Mononuclear cell (primary cell): ENCODE results near the gene COL12A1. TPM values are rescaled to one million over a fixed set of nuclear protein-coding genes. Genes with fewer than 3 reads are reported as not detected.

Experiments used
- H3K27me3 ChIP-seq: 2 replicates; pipeline ENCODE4 v1.6.0; 2011; ENCODE audit warnings: low read length, control low read depth; ENCODE audit not compliant: insufficient read depth
- H3K4me1 ChIP-seq: 2 replicates; pipeline ENCODE4 v1.5.1; 2011; ENCODE audit warnings: mild to moderate bottlenecking, low read length, control low read depth; ENCODE audit not compliant: insufficient read depth
- H3K4me3 ChIP-seq: 2 replicates; pipeline ENCODE4 v1.5.1; 2011; ENCODE audit warnings: mild to moderate bottlenecking, low read length, moderate library complexity
- H3K9me3 ChIP-seq: 2 replicates; pipeline ENCODE4 v1.5.1; 2011; ENCODE audit warnings: low read depth, mild to moderate bottlenecking, control low read depth, low read length
- total RNA-seq: library from RNA; depleted of rRNA; stranded (reverse); fragments of >200 nt; gene quantifications from one replicate; pipeline ENCODE4 v1.2.3, GENCODE V29; 2012

Gene COL12A1
- total RNA-seq, 1 donor, result 0.21 TPM

DNA sequence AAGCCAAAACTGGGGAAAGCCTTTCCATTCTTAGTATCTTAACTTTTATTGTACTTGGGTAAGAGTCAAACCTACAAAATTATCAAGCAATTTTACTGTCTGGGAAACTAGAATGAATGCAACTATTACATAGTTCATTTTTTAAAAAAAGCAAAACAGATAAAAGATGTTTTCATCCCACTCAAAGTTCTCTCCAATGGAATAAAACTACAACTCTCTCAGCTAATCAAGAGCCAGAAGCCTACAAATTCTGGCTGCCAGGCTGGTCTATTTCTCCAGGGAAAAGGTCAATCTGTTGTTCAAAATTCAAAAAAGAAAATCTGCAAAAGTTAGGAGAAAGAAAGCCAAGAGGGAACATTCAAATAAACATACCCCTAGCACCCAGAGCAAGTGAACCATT is 56.2 kb downstream of the COL12A1 start:
- Histone ChIP-seq H3K27me3 (no peaks in the 10 kb centered on the region), H3K4me1 (no peaks in the 10 kb centered on the region), H3K4me3 (no peak overlapping the region), H3K9me3 (no peaks in the 10 kb centered on the region)

GRCh38 chr6:75149240-75149639 is 56.6 kb downstream of the COL12A1 start:
- no peak overlapping the region for H3K4me3 ChIP-seq
- H3K9me3 ChIP-seq, result no peaks in the 10 kb centered on the region
- H3K27me3 ChIP-seq, result no peaks in the 10 kb centered on the region
- no peaks in the 10 kb centered on the region for H3K4me1 ChIP-seq

- H3K4me3 ChIP-seq, result no peak overlapping the region
- no peaks in the 10 kb centered on the region for H3K4me1 ChIP-seq
- no peaks in the 10 kb centered on the region for H3K27me3 ChIP-seq
- H3K9me3 ChIP-seq, result no peaks in the 10 kb centered on the region
Observed at GRCh38 chr6:75147512-75147911, 58.3 kb downstream of the COL12A1 start.

DNA sequence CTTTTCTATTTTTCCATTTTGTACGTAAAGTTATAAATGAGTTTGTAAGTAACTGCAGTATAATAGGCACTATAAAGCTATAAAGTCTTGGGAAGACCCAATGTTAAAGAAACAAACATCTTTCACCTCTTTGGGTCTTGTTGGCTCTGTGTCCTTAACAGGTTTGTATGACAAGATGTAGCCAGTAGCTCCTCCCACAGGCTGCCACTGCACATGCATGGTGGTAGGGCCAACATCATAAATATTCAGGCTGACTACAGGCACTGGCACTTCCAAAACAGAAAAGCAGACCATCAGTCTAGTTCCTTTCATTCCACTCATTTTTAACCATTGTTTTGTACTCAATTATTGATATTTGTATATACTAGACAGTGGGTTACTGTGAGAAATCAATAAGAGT is 59.9 kb downstream of the COL12A1 start:
- no peaks in the 10 kb centered on the region for H3K27me3 ChIP-seq
- no peaks in the 10 kb centered on the region for H3K4me1 ChIP-seq
- H3K4me3 ChIP-seq, result no peak overlapping the region
- H3K9me3 ChIP-seq, result no peaks in the 10 kb centered on the region

DNA sequence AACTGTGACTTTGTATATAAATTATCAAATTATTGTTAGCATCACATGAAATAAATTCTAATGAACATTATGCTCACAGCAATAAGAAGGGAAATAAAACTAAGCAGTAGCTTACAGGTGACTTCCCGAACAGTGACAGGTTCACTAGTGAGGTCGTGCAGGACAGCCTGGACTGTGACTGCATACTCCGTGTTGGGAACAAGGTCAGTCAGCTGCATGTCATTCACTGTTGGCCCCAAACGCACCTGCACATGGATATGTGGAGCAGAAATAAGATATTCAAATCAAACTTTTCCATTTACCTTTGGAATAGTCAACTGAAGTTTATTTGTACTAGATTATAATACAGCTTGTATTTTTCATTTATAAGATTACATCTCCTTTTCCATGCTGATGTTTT is 60.6 kb downstream of the COL12A1 start:
- Histone ChIP-seq H3K27me3 (no peaks in the 10 kb centered on the region), H3K4me3 (no peak overlapping the region), H3K9me3 (no peaks in the 10 kb centered on the region), H3K4me1 (no peaks in the 10 kb centered on the region)

DNA sequence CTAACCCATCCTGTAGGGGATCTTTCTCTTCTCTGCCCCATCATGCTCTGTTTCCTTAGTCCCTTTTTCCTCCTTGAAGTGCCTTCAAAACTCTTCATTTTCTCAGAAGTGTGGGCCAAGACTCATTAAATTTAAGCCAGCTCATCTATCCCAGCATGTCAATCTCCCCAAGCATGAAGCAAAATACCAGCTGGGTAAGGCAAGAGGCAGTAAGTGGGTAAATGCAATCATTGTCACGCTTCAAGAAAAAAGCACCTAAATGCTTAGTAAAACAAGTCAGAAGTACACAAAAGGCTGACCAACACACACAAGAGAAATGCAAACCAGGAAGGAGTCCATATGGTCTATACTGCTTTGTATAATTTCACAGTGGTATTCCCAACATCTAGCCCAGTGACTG is 61.5 kb downstream of the COL12A1 start:
- no peaks in the 10 kb centered on the region for H3K9me3 ChIP-seq
- no peak overlapping the region for H3K4me3 ChIP-seq
- no peaks in the 10 kb centered on the region for H3K27me3 ChIP-seq
- no peaks in the 10 kb centered on the region for H3K4me1 ChIP-seq

- no peak overlapping the region for H3K4me3 ChIP-seq
- no peaks in the 10 kb centered on the region for H3K9me3 ChIP-seq
- no peaks in the 10 kb centered on the region for H3K4me1 ChIP-seq
- no peaks in the 10 kb centered on the region for H3K27me3 ChIP-seq
Observed at GRCh38 chr6:75143191-75143590, 62.7 kb downstream of the COL12A1 start.

DNA sequence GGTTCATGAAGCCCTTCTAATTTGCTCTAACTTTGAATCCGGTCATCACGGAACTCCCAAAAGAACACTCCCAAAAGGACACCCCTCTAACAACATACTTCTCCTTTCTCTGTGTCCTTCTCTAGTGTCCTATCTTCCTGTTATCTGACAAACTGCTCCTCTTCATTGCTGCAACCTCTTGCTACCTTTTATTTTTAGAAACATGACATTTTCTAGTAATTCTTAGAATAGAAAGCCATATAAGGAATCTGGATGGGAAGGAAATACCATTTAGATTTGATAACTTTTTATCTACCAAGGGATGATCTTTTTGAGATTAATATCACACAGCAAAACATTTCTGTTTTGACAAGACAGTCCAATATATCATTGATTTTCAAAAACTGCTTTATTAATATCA is 63.1 kb downstream of the COL12A1 start:
- Histone ChIP-seq H3K27me3 (no peaks in the 10 kb centered on the region), H3K9me3 (no peaks in the 10 kb centered on the region), H3K4me3 (no peak overlapping the region), H3K4me1 (no peaks in the 10 kb centered on the region)

GRCh38 chr6:75135876-75136275 is 70.0 kb downstream of the COL12A1 start:
- no peak overlapping the region for H3K4me3 ChIP-seq
- H3K4me1 ChIP-seq, result no peaks in the 10 kb centered on the region
- H3K27me3 ChIP-seq, result no peaks in the 10 kb centered on the region
- no peaks in the 10 kb centered on the region for H3K9me3 ChIP-seq

GRCh38 chr6:75135450-75135849 is 70.4 kb downstream of the COL12A1 start:
- H3K27me3 ChIP-seq, result no peaks in the 10 kb centered on the region
- H3K9me3 ChIP-seq, result no peaks in the 10 kb centered on the region
- no peaks in the 10 kb centered on the region for H3K4me1 ChIP-seq
- no peak overlapping the region for H3K4me3 ChIP-seq

DNA sequence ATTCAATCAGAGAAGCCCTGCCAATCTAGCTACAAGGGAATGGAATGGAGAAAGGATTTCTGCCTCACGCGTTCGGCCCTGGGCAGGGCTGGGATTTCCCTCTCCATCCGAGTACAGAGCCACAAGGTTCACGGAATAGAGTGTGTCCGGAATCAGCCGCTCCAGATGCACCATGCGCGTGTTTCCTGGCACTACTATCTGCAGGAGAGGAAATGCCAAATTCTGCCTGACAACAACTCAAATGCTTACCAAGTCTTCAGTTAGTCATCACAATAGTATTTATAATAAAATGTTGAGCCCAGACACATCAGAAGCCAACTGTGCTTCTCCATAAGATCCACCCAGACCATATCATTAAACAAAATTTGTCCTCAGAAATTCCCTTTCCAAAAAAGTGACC is 75.1 kb downstream of the COL12A1 start:
- Histone ChIP-seq H3K9me3 (no peaks in the 10 kb centered on the region), H3K4me1 (no peaks in the 10 kb centered on the region), H3K27me3 (peaks cover 3% of the 10 kb centered on the region), H3K4me3 (no peak overlapping the region)

- Histone ChIP-seq H3K27me3 (peaks cover 3% of the 10 kb centered on the region), H3K9me3 (no peaks in the 10 kb centered on the region), H3K4me3 (no peak overlapping the region), H3K4me1 (no peaks in the 10 kb centered on the region)
Observed at GRCh38 chr6:75128878-75129570, 76.8 kb downstream of the COL12A1 start.

- H3K9me3 ChIP-seq, result no peaks in the 10 kb centered on the region
- no peaks in the 10 kb centered on the region for H3K4me1 ChIP-seq
- H3K4me3 ChIP-seq, result no peak overlapping the region
- H3K27me3 ChIP-seq, result peaks cover 3% of the 10 kb centered on the region
Observed at GRCh38 chr6:75126518-75126917, 79.3 kb downstream of the COL12A1 start.

DNA sequence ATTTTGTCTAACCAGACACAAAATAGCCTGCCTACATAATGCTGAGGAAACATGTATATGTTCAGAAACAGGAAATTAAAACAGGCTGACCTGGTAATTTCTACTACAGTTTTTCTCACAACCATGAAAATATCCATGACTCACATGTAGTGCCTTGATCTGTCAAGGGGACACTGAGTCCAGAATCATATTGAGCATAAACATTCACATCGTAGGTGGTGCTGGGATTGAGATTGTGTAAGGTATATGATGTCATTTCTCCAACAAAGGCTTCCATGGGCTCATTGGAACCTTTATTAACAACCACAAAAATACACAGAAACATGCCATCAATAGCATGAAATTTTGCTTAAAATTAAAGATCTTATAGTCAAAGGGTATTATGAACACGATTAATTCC is 80.9 kb downstream of the COL12A1 start:
- no peaks in the 10 kb centered on the region for H3K4me1 ChIP-seq

DNA sequence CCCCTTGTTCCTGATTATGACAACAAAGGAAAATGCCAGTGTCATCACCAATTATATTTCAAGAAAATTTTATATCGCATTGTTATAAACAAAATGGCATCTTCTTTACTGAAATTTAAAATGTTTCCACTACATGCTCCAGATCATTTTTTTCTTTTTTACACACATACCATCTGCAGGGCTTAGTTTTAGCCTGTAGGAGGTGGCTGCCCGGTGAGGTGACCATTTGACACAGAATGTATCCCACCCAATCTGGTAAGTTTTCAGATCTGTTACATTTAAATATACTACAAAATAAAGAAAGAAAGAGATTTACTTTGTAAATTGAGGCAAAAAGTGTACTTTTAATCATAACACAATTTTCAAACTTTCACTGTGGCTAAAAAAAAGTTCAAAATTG is 81.8 kb downstream of the COL12A1 start:
- Histone ChIP-seq H3K4me1 (no peaks in the 10 kb centered on the region), H3K9me3 (no peaks in the 10 kb centered on the region), H3K4me3 (no peak overlapping the region), H3K27me3 (peaks cover 3% of the 10 kb centered on the region)

More for the DNA sequence above, 80.9 kb downstream of the COL12A1 start:
- Histone ChIP-seq H3K9me3 (no peaks in the 10 kb centered on the region), H3K27me3 (peaks cover 3% of the 10 kb centered on the region), H3K4me3 (no peak overlapping the region)

DNA sequence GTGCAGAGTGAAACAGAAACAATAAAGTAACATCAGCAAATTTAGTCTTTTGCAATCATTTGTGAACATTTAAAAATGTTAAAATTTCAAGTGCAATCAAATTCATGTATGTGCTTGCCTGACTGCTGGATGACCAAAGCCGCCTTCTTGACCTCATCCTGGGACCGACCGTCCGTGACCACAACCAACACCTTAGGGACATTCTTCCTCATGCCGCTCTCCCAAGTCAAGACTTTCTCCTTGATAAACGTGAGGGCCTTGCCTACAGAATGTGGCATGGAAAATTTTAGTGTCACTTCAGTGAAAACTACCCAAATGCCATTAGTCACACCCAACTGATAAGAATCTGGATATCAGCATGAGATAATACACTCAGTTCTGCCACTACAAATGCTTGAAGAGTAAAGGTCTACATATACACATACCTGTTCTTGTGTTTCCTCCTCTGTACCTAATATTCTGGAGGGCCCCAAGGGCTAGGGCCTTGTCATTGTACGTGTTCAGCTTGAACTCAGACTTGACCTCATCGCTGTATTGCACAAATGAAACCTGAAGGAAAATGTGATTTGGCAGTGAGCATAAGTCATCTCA is 86.8 kb downstream of the COL12A1 start:
- H3K9me3 ChIP-seq, result no peaks in the 10 kb centered on the region
- no peaks in the 10 kb centered on the region for H3K4me1 ChIP-seq
- H3K4me3 ChIP-seq, result no peak overlapping the region
- no peaks in the 10 kb centered on the region for H3K27me3 ChIP-seq
